Stomach (tissue), 9 donors: ENCODE data around the gene CCDC149. TPM values are rescaled to one million over a fixed set of nuclear protein-coding genes. Genes with fewer than 3 reads are reported as not detected.
A peak's percentile ranks its signal among the peaks of the same experiment; 100 is the strongest.

ENCODE experiments used
- DNase-seq, 2 donors: peaks; one replicate each; pipeline versions ENCODE4 v3.0.0 to v3.0.0-alpha.2; 2013 to 2019
- H3K27ac ChIP-seq, 5 donors: fragments of 200-600 bp in 4 of 5; sonication (generic) in 4 of 5; one replicate each; pipeline ENCODE4 v1.5.1; 2013 to 2019; ENCODE audit warnings: mild to moderate bottlenecking in 1 of 5, moderate library complexity in 1 of 5
- H3K27me3 ChIP-seq, 3 donors: fragments of 200-600 bp; sonication (generic); one replicate each; pipeline ENCODE4 v1.5.1; 2017 to 2019; ENCODE audit warnings: mixed run types in 1 of 3
- H3K36me3 ChIP-seq, 4 donors: fragments of 200-600 bp; sonication (generic); 1 replicate in 3 of 4; 2 replicates in 1 of 4; pipeline ENCODE4 v1.5.1; 2016 to 2019
- H3K4me1 ChIP-seq, 4 donors: fragments of 200-600 bp; sonication (generic); one replicate each; pipeline ENCODE4 v1.5.1; 2016 to 2019
- H3K4me3 ChIP-seq, 4 donors: fragments of 200-600 bp; sonication (generic) in 3 of 4; one replicate each; pipeline ENCODE4 v1.5.1; 2016 to 2019; ENCODE audit warnings: mild to moderate bottlenecking in 1 of 4
- H3K9me3 ChIP-seq, 4 donors: fragments of 200-600 bp; sonication (generic); one replicate each; pipeline ENCODE4 v1.5.1; 2016 to 2019
- CTCF ChIP-seq, 7 experiments: fragments of 450-650 bp in 4 of 7; fragments of 200-600 bp in 3 of 7; sonication (generic) in 3 of 7; IDR thresholded peaks; one replicate each; pipeline ENCODE4 v1.5.1; 2016 to 2019; ENCODE audit warnings: antibody characterized with exemption in 7 of 7, control low read depth in 2 of 7, mild to moderate bottlenecking in 1 of 7
- EP300 ChIP-seq: sonication (generic); formaldehyde crosslinking; IDR thresholded peaks from one replicate; pipeline ENCODE4 v1.6.1; 2017; ENCODE audit warnings: antibody characterized with exemption
- POLR2A ChIP-seq, 4 donors: fragments of 450-650 bp; IDR thresholded peaks; one replicate each; pipeline ENCODE4 v1.6.1; 2016; ENCODE audit warnings: antibody characterized with exemption in 4 of 4, control low read depth in 2 of 4, mild to moderate bottlenecking in 1 of 4, moderate library complexity in 1 of 4
- POLR2AphosphoS5 ChIP-seq, 3 donors: sonication (generic); formaldehyde crosslinking; IDR thresholded peaks; one replicate each; pipeline ENCODE4 v1.6.1; 2016; ENCODE audit warnings: antibody characterized with exemption in 3 of 3
- WGBS, 5 donors: extraction: QIAGEN DNeasy Blood & Tissue Kit in 3 of 5; methylation state at CpG; one replicate each; pipeline versions ENCODE4 v1.1.5 to v1.1.7; 2013 to 2018; 5-methylcytosine and 5-hydroxymethylcytosine counted together
- intact Hi-C: fragments of 100-400 bp; cut with DNase I; formaldehyde crosslinking; loops from one replicate; pipeline ENCODE4 v1.15.1; 2023; ENCODE audit warnings: low total_unique reads
- polyA plus RNA-seq, 3 donors: library from polyadenylated mRNA; stranded (reverse); fragments of 200-250 nt; gene quantifications; one replicate each; pipeline ENCODE4 v1.2.3, GENCODE V29; 2013
- total RNA-seq, 5 donors: library from RNA; depleted of rRNA; stranded (reverse); fragments of >200 nt; gene quantifications; one replicate each; pipeline versions ENCODE4 v1.1.0 to v1.2.3, GENCODE V29; 2014 to 2016
- donor health status: healthy with polysubstance abuse.
- donor health status: Bipolar disorder and iron deficiency.
- donor health status: healthy.

Gene CCDC149
- total and polyA plus RNA-seq, 8 donors = 7.0 to 70.6 (median 16.9) TPM

- H3K27ac ChIP-seq = no peak overlapping the region
- 76 to 83% (median 79%) methylated on average over 8 of the region's 8 CpGs for WGBS, 5 donors
- peaks cover 0 to 5% (median 3%) of the 10 kb centered on the region in 4 donors for H3K36me3 ChIP-seq
- intact Hi-C loops = no loop called here
- TF ChIP-seq EP300 = no peak
- TF ChIP-seq CTCF (IDR thresholded peaks at IDR 0.05) = no peak
- no peak for TF ChIP-seq POLR2A (IDR thresholded peaks at IDR 0.05)
- H3K27me3 ChIP-seq = no peaks in the 10 kb centered on the region
- DNase-seq = no peak
- H3K9me3 ChIP-seq = no peaks in the 10 kb centered on the region
- H3K4me1 ChIP-seq = peaks cover 0 to 6% (median 0%) of the 10 kb centered on the region in 4 donors
- H3K4me3 ChIP-seq = no peak overlapping the region
Observed at GRCh38 chr4:24884902-24885301, 27.9 kb downstream of the CCDC149 start.

- DNase-seq = no peak
- TF ChIP-seq POLR2AphosphoS5 (IDR thresholded peaks at IDR 0.05) (no peak), EP300 (no peak)
- Histone ChIP-seq H3K4me1 (peaks cover 0 to 9% (median 3%) of the 10 kb centered on the region in 4 donors), H3K9me3 (no peaks in the 10 kb centered on the region), H3K27me3 (no peaks in the 10 kb centered on the region), H3K27ac (no peak overlapping the region), H3K4me3 (no peak overlapping the region), H3K36me3 (peaks cover 0 to 5% (median 0%) of the 10 kb centered on the region in 4 donors)
- WGBS, 5 donors = 77 to 88% (median 81%) methylated on average over 3 of the region's 3 CpGs
- intact Hi-C loops = no loop called here
Observed at GRCh38 chr4:24881508-24882196, 31.2 kb downstream of the CCDC149 start.

GRCh38 chr4:24880186-24880585 lies 32.7 kb downstream of the CCDC149 start:
- no peak for TF ChIP-seq CTCF (IDR thresholded peaks at IDR 0.05)
- TF ChIP-seq EP300 = no peak
- TF ChIP-seq POLR2AphosphoS5 (IDR thresholded peaks at IDR 0.05) = no peak
- no peak for TF ChIP-seq POLR2A (IDR thresholded peaks at IDR 0.05)
- DNase-seq = no peak
- 90 to 97% (median 93%) methylated on average over 8 of the region's 8 CpGs for WGBS, 5 donors

GRCh38 chr4:24878636-24879016 lies 34.2 kb downstream of the CCDC149 start:
- peak in 1 of 2 donors; percentile 32 for DNase-seq
- TF ChIP-seq CTCF (IDR thresholded peaks at IDR 0.05) = no peak
- no peak for TF ChIP-seq EP300
- no peak for TF ChIP-seq POLR2A (IDR thresholded peaks at IDR 0.05)
- TF ChIP-seq POLR2AphosphoS5 (IDR thresholded peaks at IDR 0.05) = no peak
- WGBS, 5 donors = 77 to 90% (median 79%) methylated on average over 8 of the region's 8 CpGs
- Histone ChIP-seq H3K4me3 (no peak overlapping the region), H3K27me3 (no peaks in the 10 kb centered on the region), H3K4me1 (peaks cover 0 to 9% (median 3%) of the 10 kb centered on the region in 4 donors), H3K27ac (peak overlapping the region in 2 of 5 donors; percentile 10 to 29), H3K36me3 (peaks cover 0 to 32% (median 22%) of the 10 kb centered on the region in 4 donors), H3K9me3 (no peaks in the 10 kb centered on the region)
- intact Hi-C loops = no loop called here

More at GRCh38 chr4:24880186-24880585, 32.7 kb downstream of the CCDC149 start:
- no peaks in the 10 kb centered on the region for H3K9me3 ChIP-seq
- H3K4me1 ChIP-seq = peaks cover 0 to 9% (median 3%) of the 10 kb centered on the region in 4 donors
- H3K36me3 ChIP-seq = peaks cover 0 to 19% (median 10%) of the 10 kb centered on the region in 4 donors
- intact Hi-C loops = no loop called here
- no peak overlapping the region for H3K27ac ChIP-seq
- no peak overlapping the region for H3K4me3 ChIP-seq
- H3K27me3 ChIP-seq = no peaks in the 10 kb centered on the region
